AG08395 (cell line): ENCODE measurements around the gene VEGFA.

Source experiments
- DNase-seq: peaks from one replicate; pipeline ENCODE4 v3.0.0; 2012; ENCODE audit warnings: mixed read lengths, low spot score

Gene VEGFA

DNA sequence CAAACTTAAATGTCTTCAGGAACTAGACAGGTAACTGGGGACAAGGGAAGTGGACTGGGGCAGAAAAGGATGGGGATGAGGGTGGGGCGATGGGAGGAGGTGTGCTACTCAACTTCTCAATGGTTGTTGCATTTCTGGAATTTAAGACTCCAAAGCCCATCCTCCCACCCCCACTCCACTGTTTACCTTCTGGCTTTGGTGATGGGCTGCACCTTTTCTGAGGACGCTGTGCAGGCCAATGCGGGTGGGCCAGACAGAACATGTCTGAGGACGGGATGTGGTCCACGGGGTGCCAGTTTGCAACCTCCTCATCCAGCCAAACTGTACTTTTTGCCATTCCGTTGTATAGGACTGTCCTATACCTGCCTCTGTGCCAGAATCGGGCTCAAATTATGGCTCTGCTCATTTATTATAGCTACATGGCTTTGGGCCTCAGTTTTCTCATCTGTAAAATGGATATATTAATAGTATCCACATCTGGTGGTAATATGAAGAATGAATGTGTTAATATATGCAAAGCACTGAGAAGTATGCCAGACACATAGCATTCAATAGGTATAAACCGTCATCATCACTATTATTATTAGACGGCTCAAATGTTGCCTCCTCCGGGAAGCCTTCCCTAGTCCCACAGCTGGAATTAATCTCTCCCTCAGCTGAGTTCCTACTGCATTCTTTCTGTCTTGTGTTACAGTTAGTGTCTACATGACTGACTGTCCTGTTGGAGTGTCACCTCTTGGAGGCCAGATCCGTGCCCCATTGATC is 31.0 kb upstream of the VEGFA start:
- no peak for DNase-seq

- no peak for DNase-seq
These were observed 30.3 kb upstream of the VEGFA start for GRCh38 chr6:43739642-43740091.

DNA sequence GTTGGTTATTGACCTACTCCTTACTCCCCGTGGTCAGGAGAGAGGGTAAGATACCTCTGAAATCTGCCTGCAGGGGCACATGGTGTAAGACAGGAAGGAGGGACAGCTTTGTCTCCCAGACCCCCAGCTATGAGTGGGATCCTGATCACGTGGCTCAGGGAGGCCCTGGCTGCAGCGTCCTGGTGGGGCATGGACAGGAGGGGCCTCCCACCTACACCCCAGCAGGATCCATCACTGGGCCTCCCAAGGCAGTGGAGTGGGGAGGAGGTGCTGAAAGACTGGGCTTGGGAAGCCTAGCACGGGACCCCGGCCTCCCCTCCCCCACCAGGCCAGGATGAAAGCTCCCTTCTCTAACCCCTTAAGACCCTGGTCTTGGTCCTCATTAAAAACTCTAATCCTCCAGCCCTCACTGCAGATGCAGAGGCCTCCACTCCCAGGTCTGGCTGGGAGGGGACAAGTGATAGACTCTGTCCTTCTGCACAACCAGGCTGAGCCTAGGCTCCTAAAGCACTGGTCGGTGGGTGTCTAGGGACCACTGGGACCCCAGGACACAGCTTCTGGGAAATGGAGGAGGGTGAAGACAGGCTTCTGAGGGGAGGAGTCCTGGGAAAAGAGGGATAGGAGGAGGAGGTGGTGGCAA is 29.6 kb upstream of the VEGFA start:
- no peak for DNase-seq

DNA sequence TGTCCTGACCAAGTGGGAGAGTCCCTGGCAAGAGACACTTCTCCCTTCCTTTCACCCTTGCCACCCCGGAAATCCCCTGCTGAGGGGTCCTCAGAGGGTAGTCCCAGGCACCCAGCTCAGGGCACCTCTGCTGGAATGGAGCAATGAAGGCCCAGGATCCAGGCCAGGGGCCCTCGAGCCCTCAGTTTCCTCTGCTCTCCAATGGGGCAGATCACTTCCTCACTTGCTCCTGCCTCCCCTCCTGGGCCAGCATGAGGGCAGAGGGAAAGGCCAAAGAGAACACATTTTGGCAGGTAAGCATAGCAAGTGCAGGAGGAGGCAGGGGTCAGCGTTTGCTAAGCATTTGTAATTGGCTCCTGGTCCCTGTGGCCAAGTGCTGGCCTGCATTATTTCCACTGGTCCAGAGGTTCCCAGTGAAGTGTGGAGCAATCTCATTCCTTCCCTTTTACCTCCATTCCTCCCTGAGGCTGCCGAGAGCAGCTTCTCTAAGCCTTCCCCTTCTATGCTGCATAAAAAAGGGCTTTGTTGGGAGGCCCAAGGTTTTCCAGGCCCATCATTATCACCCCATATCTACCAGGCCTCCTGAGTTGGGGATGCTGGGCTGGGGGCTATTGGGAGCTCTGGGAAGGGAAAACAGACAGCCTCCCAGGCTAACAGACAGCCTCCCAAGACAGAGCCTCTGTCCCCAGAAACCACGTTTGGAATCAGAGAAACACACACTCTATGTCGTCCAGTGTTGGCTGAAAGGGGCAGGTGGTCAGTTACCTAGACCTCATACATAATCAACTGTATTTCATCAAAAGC is 28.8 kb upstream of the VEGFA start:
- DNase-seq, result no peak

- no peak for DNase-seq
These were observed 28.2 kb upstream of the VEGFA start for GRCh38 chr6:43741829-43742228.

DNA sequence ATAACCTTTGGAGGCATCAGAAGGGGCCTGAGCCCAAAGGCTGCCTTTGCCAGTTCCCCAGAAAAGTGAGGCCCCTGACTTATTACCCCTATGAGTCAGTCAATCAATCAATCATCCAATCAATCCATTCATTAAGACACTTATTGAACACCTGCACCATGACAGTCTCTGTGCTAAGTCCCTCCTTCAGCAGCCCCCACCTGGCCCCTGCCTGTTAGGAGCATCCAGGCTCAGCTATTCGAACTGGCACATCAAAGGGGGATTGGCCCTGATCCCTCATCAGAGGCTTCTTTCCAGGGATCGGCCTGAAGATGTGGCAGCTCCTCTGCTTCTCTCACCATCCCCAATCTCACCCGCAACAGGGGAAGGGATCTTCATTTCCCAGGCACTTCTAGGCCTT is 27.7 kb upstream of the VEGFA start:
- no peak for DNase-seq

DNA sequence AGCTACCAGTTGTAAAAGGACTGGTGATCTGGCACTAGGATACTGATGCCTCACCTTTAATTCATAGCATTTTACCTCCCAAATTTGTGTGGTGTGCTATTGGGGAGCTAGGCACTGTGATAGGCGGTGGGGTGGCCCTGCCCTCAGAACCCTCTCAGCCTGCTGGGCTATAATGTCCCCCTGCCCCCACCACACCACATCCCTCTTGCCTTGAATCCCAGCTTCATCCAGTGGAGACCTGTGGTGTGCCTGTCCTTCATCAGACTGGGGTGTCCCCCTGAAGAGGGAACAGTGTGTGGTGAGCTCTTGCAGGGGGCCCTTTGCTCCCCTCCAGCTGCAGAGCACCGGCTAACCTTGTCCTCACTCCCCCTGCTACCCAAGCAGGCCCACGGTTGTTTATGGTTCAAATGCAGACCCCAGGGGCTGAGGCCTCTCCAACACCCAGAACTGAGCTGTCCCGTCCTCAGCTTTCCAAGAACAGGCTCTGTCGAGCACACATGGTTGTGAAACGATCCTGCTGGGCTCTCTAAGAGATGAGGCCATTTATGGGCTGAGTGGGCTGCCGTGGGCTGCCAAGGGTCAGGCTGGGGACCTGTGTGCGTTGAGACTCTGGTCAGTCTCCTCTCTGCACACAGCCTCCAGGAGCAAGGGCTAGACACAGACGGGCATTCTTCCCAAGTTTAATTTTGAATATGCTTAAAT is 26.9 kb upstream of the VEGFA start:
- DNase-seq, result no peak

DNA sequence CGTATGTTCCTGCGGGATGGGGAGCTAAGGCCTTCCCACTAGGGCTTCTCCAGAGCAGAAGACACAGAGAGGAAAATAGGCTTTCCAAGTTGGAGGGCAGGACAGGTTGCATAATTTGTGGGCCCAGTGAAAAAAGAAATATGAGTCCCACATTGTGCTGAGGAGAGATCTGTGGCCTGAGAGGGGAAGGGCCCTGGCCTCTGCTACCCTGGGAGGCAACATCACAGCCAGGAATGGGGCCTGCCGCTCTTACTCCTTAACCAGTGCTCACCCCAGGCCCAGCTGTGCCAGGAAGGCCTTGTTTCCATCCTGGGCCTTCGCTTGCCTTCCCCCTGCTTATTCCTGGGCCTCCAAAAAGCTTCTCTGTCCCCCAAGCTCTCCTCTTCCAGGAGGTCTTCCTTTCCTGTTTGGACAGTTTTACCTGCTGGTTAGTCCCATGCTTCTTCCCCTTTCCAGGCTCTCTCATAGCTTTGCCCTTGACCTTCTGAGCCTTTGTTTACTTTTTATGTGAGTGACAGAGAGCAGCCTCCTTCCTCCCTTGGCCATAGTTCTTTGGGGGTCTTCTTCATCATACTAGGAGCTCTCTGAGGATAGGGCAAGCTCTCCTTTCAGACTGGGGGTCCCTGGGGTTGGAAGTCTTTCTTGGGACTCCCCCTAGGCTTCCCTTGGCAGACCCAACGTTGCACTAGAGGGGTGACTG is 26.2 kb upstream of the VEGFA start:
- DNase-seq, result no peak

- no peak for DNase-seq
These were observed 25.5 kb upstream of the VEGFA start for GRCh38 chr6:43744491-43744890.

GRCh38 chr6:43744931-43745727 is 24.9 kb upstream of the VEGFA start:
- DNase-seq, result no peak

DNA sequence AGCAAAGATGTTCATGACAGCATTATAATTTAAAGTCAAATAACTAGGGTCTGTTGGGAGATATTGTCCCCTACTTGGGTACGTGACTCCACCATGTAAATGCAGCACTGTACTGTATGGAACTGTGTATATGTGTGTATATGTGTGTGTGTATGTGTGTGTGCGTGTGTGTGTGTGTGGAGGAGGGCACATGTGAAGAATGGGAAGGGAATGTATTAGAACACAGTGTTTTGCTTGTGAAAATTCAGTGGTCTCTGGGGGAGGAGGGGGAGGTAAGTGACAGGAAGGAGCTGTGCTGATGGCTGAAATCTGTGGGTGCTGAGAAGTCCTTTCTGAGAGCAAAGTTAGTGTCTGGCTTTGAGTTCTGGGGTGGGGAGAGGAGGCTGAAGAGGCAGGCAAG is 23.9 kb upstream of the VEGFA start:
- no peak for DNase-seq

- DNase-seq, result no peak
These were observed 23.4 kb upstream of the VEGFA start for GRCh38 chr6:43746613-43747102.

DNA sequence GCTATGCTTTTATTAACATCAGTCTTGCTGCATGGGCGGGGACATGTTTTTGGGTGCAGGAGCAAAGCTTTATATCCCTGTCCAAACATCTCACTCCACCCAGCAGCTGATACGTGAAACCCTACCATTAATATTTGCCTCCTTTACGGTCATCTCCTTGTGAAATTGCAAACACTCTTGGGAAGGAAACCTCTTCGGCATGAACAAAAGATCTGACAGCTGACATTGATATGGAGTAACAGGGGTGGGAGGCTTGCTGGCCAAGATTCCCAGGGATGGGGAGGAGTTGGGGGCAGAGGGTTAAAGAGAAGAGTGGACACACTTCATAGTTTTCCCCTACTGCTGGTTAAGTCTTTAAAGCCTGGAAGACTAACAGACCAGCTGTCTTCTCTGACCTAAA is 22.2 kb upstream of the VEGFA start:
- no peak for DNase-seq

DNA sequence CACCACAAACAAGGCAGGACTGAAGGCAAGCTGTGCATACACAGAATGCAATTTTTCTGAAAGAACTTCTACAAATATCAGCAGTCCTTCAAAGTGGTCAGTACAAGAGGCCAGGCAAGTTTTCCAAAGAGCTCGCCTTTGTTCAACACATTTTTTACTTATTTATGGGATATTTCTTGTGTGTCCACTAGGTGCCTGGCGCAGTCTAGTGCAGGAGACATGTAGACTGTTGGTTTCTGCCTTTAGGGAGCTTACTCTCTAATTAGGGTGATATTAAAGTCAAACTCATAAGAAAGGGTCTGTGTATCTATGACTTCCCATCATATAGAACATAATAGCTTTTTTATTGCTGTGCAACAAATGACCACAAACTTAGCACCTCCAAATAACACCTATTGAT is 21.2 kb upstream of the VEGFA start:
- no peak for DNase-seq

- no peak for DNase-seq
These were observed 20.6 kb upstream of the VEGFA start for GRCh38 chr6:43749461-43749860.

GRCh38 chr6:43750622-43751021 is 19.4 kb upstream of the VEGFA start:
- DNase-seq, result no peak

GRCh38 chr6:43753570-43754183 is 16.3 kb upstream of the VEGFA start:
- DNase-seq, result no peak

GRCh38 chr6:43757966-43758616 is 11.9 kb upstream of the VEGFA start:
- no peak for DNase-seq

DNA sequence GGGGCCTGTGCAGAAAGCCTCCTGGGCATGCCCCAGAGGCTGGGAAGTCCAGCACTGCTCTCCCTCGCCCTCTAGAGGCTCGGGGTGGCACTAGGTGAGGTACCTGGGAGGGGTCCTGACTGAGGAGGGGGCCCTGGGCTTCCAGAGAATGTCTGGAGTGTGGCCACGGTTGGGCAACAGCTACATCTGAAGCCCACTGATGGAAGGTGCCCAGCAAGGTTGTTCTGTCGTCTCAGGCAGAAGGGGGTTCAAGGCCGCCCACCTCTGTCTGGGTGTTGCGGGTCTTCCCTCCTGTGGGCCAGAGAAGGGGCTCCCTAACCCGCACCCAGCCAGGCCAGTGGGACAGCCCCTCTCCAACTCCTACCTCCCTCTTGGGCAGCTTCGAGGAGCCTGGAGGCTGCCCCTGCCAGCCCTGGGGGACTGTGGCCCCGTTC is 11.4 kb upstream of the VEGFA start:
- DNase-seq, result no peak
